Lung (tissue), 12 donors: Measurements from ENCODE around the gene REC114. TPM values are rescaled to one million over a fixed set of nuclear protein-coding genes. Genes with fewer than 3 reads are reported as not detected.

Source experiments
- ATAC-seq: fragments of 200-7000 bp; cut with Tn5 transposase; one replicate; pipeline ENCODE4 v1.9.1; 2020; ENCODE audit warnings: moderate number of reproducible peaks; ENCODE audit not compliant: insufficient read depth, low FRiP score
- DNase-seq, 3 donors: peaks; one replicate each; pipeline ENCODE4 v3.0.0-alpha.2; 2013 to 2017
- H3K27ac ChIP-seq, 2 donors: one replicate each; pipeline ENCODE4 v1.5.1; 2013; ENCODE audit warnings: mild to moderate bottlenecking in 2 of 2, moderate library complexity in 2 of 2, control low read depth in 1 of 2, inconsistent platforms in 1 of 2, low read depth in 1 of 2, low read length in 1 of 2
- H3K27me3 ChIP-seq, 3 donors: one replicate each; pipeline ENCODE4 v1.5.1; 2013; ENCODE audit warnings: low read length in 2 of 3; ENCODE audit not compliant: control insufficient read depth in 3 of 3, insufficient read depth in 3 of 3
- H3K36me3 ChIP-seq, 4 donors: one replicate each; pipeline ENCODE4 v1.5.1; 2013; ENCODE audit warnings: low read length in 4 of 4, mild to moderate bottlenecking in 1 of 4, moderate library complexity in 1 of 4; ENCODE audit not compliant: control insufficient read depth in 4 of 4, insufficient read depth in 4 of 4
- H3K4me1 ChIP-seq, 5 donors: one replicate each; pipeline ENCODE4 v1.5.1; 2013; ENCODE audit warnings: low read length in 5 of 5, mild to moderate bottlenecking in 2 of 5, moderate library complexity in 1 of 5; ENCODE audit not compliant: control insufficient read depth in 5 of 5, insufficient read depth in 5 of 5
- H3K4me3 ChIP-seq: one replicate; pipeline ENCODE4 v1.5.1; 2013; ENCODE audit warnings: mild to moderate bottlenecking, control low read depth, moderate library complexity
- H3K9ac ChIP-seq, 2 donors: one replicate each; pipeline ENCODE4 v1.5.1; 2013; ENCODE audit warnings: low read length in 2 of 2, control low read depth in 1 of 2; ENCODE audit not compliant: insufficient read depth in 1 of 2
- H3K9me3 ChIP-seq, 4 donors: one replicate each; pipeline ENCODE4 v1.5.1; 2013; ENCODE audit warnings: low read length in 3 of 4, mild to moderate bottlenecking in 1 of 4, moderate library complexity in 1 of 4; ENCODE audit not compliant: control insufficient read depth in 4 of 4, insufficient read depth in 3 of 4
- WGBS, 2 donors: extraction: QIAGEN DNeasy Blood & Tissue Kit; methylation state at CpG; one replicate each; pipeline ENCODE4 v1.1.7; 2013; 5-methylcytosine and 5-hydroxymethylcytosine counted together
- polyA plus RNA-seq, 2 donors: library from polyadenylated mRNA; stranded (reverse); fragments of 200-250 nt; gene quantifications; one replicate each; pipeline ENCODE4 v1.2.1, GENCODE V29; 2013
- total RNA-seq, 2 donors: library from RNA; depleted of rRNA in 1 of 2; stranded (reverse); fragments of >200 nt in 1 of 2; gene quantifications; one replicate each; pipeline ENCODE4 v1.2.1, GENCODE V29; 2014 to 2021
- TF ChIP-seq, protein P1 (sequence below): IDR thresholded peaks from 2 replicates; pipeline ENCODE4 v1.5.1; 2012; ENCODE audit warnings: mild to moderate bottlenecking; ENCODE audit errors: control extremely low read depth, extremely low read depth
- donor health status: control.
- donor health status: control.
- donor health status: Bipolar disorder and iron deficiency.
- donor health status: healthy.
- donor health status: DM: yes; HTN: yes; CAD: no.

Gene REC114
- total and polyA plus RNA-seq, 4 donors: 0.15 TPM; not detected in 3

DNA sequence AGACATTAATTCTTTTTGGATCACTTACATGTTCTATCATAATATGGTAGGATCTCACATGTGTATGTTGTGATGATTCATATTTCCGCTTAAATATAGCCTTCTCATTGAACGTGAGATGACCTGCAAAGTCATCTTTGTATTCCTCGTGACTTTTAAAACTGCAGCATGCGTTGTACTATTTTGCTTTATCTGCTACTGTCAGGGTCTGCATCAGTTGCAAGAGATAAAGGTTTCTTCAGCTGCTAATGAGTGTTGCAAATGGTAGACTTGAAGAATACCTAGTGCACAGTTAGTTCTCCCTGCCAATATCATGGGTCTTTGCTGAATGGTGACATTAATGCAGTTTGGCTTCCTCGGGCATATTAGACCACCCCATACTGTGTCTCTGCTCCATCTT lies 31.8 kb downstream of the REC114 start:
- DNase-seq: no peak
- H3K27me3 ChIP-seq: peaks cover 0 to 7% (median 0%) of the 10 kb centered on the region in 3 donors
- H3K9ac ChIP-seq: no peak overlapping the region
- H3K27ac ChIP-seq: no peak overlapping the region
- TF ChIP-seq, protein P1, sequence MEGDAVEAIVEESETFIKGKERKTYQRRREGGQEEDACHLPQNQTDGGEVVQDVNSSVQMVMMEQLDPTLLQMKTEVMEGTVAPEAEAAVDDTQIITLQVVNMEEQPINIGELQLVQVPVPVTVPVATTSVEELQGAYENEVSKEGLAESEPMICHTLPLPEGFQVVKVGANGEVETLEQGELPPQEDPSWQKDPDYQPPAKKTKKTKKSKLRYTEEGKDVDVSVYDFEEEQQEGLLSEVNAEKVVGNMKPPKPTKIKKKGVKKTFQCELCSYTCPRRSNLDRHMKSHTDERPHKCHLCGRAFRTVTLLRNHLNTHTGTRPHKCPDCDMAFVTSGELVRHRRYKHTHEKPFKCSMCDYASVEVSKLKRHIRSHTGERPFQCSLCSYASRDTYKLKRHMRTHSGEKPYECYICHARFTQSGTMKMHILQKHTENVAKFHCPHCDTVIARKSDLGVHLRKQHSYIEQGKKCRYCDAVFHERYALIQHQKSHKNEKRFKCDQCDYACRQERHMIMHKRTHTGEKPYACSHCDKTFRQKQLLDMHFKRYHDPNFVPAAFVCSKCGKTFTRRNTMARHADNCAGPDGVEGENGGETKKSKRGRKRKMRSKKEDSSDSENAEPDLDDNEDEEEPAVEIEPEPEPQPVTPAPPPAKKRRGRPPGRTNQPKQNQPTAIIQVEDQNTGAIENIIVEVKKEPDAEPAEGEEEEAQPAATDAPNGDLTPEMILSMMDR: no peak
- no peak for ATAC-seq
- H3K4me1 ChIP-seq: no peaks in the 10 kb centered on the region
- H3K36me3 ChIP-seq: no peaks in the 10 kb centered on the region
- no peak overlapping the region for H3K4me3 ChIP-seq
- 85 to 91% methylated on average over 5 of the region's 5 CpGs for WGBS, 2 donors
- peaks cover 0 to 4% (median 0%) of the 10 kb centered on the region in 4 donors for H3K9me3 ChIP-seq

DNA sequence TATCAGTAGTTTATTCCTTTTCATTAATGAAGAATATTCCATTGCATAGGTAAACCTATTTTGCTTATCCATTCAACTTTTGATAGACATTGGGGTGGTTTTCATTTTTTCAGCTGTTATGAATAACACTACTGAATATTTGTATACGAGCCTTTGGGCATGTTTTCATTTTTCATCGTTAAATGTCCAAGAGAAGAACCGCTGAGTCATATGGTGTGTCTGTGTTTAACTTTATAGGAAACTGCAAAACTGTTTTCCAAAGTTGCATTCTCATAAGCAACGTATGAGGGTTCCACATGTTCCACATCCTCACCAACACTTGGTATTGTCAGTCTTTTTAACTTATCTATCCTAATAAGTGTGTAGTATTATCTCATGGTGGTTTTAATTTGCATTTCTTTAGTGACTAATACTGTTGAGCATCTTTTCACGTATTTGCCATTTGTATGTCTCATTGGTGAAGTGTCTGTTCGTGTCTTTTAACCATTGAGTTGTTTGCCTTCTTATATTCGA lies 33.8 kb downstream of the REC114 start:
- DNase-seq (no peak), ATAC-seq (no peak)
- WGBS, 2 donors: 88 to 93% methylated on average over 7 of the region's 7 CpGs
- no peak overlapping the region for H3K4me3 ChIP-seq
- no peaks in the 10 kb centered on the region for H3K36me3 ChIP-seq
- H3K4me1 ChIP-seq: no peaks in the 10 kb centered on the region
- peaks cover 0 to 4% (median 0%) of the 10 kb centered on the region in 4 donors for H3K9me3 ChIP-seq
- H3K27me3 ChIP-seq: peaks cover 0 to 4% (median 0%) of the 10 kb centered on the region in 3 donors
- TF ChIP-seq, protein P1: no peak
- H3K27ac ChIP-seq: no peak overlapping the region
- no peak overlapping the region for H3K9ac ChIP-seq

DNA sequence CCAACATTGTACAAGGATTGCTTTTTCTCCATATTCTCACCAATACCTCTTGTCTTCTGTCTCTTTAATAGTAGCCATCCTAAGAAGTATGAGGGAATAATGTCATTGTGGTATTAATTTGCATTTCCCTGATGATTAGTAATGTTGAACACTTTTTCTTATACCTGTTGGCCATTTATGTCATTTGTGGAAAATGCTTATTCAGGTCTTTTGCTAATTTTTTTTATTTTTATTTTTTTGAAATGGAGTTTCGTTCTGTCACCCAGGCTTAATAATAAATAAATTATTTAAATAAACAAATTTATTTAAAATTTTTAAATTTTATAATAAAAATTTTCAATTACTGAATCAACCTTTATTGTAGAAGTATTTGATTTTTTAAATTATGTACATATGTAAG lies 37.1 kb downstream of the REC114 start:
- WGBS, 2 donors: 83% methylated on average over 1 of the region's 1 CpG
- no peak for ATAC-seq

More for the DNA sequence above, 37.1 kb downstream of the REC114 start:
- Histone ChIP-seq H3K27ac (no peak overlapping the region), H3K9ac (no peak overlapping the region), H3K4me1 (peaks cover 0 to 2% (median 0%) of the 10 kb centered on the region in 5 donors), H3K27me3 (no peaks in the 10 kb centered on the region), H3K4me3 (no peak overlapping the region), H3K9me3 (peaks cover 0 to 4% (median 0%) of the 10 kb centered on the region in 4 donors), H3K36me3 (no peaks in the 10 kb centered on the region)
- TF ChIP-seq, protein P1: no peak
- DNase-seq: no peak
